Measurements from ENCODE around the gene C17orf75.

- no peak for TF ChIP-seq CTCF (IDR thresholded peaks at IDR 0.05; ENCODE audit: poor library complexity)
- no peak for TF ChIP-seq EZH2 (IDR thresholded peaks at IDR 0.05; ENCODE audit: borderline replicate concordance)
- TF ChIP-seq EZH2phosphoT487 (IDR thresholded peaks at IDR 0.05; ENCODE audit: low read depth, severe bottlenecking, unreplicated experiment): no peak
These were observed 11.8 kb downstream of the C17orf75 start for GRCh38 chr17:32330147-32330546.
